Thoracic aorta (tissue), 2 donors: Measurements from ENCODE around the gene ERLEC1. TPM values are rescaled to one million over a fixed set of nuclear protein-coding genes. Genes with fewer than 3 reads are reported as not detected.

Experiments
- ATAC-seq: fragments of 150-250 bp; one replicate; pipeline ENCODE4 v1.8.0; 2017; ENCODE audit warnings: low read depth; ENCODE audit not compliant: insufficient number of reproducible peaks, low FRiP score
- DNase-seq: peaks from one replicate; pipeline ENCODE4 v3.0.0-alpha.2; 2020; ENCODE audit warnings: low spot score
- H3K27ac ChIP-seq, 2 donors: fragments of 200-600 bp; sonication (generic); 1 replicate in 1 of 2; 2 replicates in 1 of 2; pipeline ENCODE4 v1.5.1; 2016; ENCODE audit warnings: mild to moderate bottlenecking in 2 of 2, moderate library complexity in 2 of 2
- H3K27me3 ChIP-seq: fragments of 200-600 bp; sonication (generic); replicated peaks from 2 replicates; pipeline ENCODE4 v1.6.0; 2016; ENCODE audit warnings: mild to moderate bottlenecking; ENCODE audit not compliant: insufficient read depth
- H3K36me3 ChIP-seq: fragments of 200-600 bp; sonication (generic); one replicate; pipeline ENCODE4 v1.5.1; 2016
- H3K4me1 ChIP-seq, 2 donors: fragments of 200-600 bp; sonication (generic); 1 replicate in 1 of 2; 2 replicates in 1 of 2; pipeline versions ENCODE4 v1.5.1 to v1.6.0; 2016; ENCODE audit warnings: low read depth in 2 of 2, mild to moderate bottlenecking in 1 of 2; ENCODE audit not compliant: control insufficient read depth in 1 of 2
- H3K4me3 ChIP-seq: fragments of 200-600 bp; sonication (generic); 2 replicates; pipeline ENCODE4 v1.5.1; 2016; ENCODE audit warnings: mild to moderate bottlenecking
- H3K9me3 ChIP-seq: fragments of 200-600 bp; sonication (generic); 2 replicates; pipeline ENCODE4 v1.5.1; 2016
- total RNA-seq, 2 donors: library from RNA; depleted of rRNA; stranded (reverse); fragments of >200 nt; gene quantifications; one replicate each; pipeline versions ENCODE4 v1.1.0 to v1.2.3, GENCODE V29; 2016
- TF ChIP-seq, protein P1 (sequence below): fragments of 200-600 bp; sonication (generic); IDR thresholded peaks from one replicate; pipeline ENCODE4 v1.5.1; 2019; ENCODE audit warnings: antibody characterized with exemption

ERLEC1 gene
- total RNA-seq, 2 donors from 2014 or later, result 50.3 to 88.5 TPM

DNA sequence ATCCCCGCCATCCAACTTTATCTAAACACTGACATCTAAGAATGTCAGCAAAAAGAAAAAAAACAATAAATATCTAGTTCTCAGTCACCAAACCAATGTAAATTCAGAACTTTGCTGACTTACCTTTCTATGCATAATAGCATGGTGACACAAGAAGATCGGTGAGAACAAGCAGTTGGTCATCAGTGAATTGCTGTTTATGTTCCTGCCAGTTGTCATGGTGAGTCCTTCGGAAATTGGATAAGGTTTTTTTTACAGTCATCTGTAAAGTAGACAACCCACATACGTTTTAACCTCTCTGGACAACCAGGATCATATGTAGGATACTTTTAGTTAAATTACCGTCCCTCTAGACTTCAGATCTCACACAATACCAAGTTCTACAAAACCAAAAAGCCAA, 79.1 kb downstream of the ERLEC1 start:
- Histone ChIP-seq H3K27me3 (no peaks in the 10 kb centered on the region), H3K4me1 (no peaks in the 10 kb centered on the region), H3K4me3 (no peak overlapping the region), H3K9me3 (no peaks in the 10 kb centered on the region), H3K36me3 (peaks cover 30% of the 10 kb centered on the region), H3K27ac (no peak overlapping the region)
- no peak for ATAC-seq
- TF ChIP-seq, protein P1, sequence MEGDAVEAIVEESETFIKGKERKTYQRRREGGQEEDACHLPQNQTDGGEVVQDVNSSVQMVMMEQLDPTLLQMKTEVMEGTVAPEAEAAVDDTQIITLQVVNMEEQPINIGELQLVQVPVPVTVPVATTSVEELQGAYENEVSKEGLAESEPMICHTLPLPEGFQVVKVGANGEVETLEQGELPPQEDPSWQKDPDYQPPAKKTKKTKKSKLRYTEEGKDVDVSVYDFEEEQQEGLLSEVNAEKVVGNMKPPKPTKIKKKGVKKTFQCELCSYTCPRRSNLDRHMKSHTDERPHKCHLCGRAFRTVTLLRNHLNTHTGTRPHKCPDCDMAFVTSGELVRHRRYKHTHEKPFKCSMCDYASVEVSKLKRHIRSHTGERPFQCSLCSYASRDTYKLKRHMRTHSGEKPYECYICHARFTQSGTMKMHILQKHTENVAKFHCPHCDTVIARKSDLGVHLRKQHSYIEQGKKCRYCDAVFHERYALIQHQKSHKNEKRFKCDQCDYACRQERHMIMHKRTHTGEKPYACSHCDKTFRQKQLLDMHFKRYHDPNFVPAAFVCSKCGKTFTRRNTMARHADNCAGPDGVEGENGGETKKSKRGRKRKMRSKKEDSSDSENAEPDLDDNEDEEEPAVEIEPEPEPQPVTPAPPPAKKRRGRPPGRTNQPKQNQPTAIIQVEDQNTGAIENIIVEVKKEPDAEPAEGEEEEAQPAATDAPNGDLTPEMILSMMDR, result no peak
- DNase-seq, result no peak

DNA sequence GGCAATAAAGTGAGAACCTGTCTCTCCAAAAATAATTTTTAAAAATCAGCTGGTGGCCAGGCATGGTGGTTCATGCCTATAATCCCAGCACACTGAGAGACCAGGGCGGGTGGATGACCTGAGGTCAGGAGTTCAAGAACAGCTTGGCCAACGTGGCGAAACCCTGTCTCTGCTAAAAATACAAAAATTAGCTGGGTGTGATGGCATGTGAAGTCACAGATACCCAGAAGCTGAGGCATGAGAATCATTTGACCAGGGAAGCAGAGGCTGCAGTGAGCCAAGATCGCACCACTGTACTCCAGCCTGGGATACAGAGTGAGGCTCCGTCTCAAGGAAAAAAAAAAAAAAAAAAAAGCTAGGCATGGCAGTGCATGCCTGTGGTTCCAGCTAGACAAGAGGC, 80.3 kb downstream of the ERLEC1 start:
- no peaks in the 10 kb centered on the region for H3K4me1 ChIP-seq
- TF ChIP-seq, protein P1, result no peak
- H3K9me3 ChIP-seq, result no peaks in the 10 kb centered on the region
- ATAC-seq (no peak), DNase-seq (no peak)
- H3K27ac ChIP-seq, result no peak overlapping the region
- H3K36me3 ChIP-seq, result peaks cover 32% of the 10 kb centered on the region
- H3K27me3 ChIP-seq, result no peaks in the 10 kb centered on the region
- H3K4me3 ChIP-seq, result no peak overlapping the region

DNA sequence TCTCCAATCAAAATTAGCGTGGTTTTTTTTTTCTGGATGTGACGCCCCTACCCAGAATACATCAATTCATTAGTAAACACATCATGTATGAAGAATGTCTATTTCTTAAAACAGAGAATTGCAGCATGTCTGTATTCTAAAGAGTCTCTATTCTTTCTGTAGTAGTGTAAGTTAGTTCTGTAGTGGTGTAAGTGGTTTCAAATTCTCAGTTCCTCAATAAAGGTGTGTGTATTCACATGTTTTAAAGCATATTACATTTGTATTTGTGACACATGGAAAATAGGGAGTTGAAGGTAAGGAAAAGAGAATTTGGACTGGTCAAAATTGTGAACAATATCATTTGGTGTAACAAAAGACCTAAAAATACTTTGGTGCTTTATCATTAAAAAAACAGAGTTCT, 80.9 kb downstream of the ERLEC1 start:
- TF ChIP-seq, protein P1, result no peak
- no peaks in the 10 kb centered on the region for H3K9me3 ChIP-seq
- DNase-seq (no peak), ATAC-seq (no peak)
- H3K4me1 ChIP-seq, result no peaks in the 10 kb centered on the region
- H3K27ac ChIP-seq, result no peak overlapping the region
- no peak overlapping the region for H3K4me3 ChIP-seq
- H3K27me3 ChIP-seq, result no peaks in the 10 kb centered on the region
- H3K36me3 ChIP-seq, result peaks cover 32% of the 10 kb centered on the region

Other genes with a start within 250 kb of the ERLEC1 start
- gene CHAC2, start 19.2 kb upstream of the ERLEC1 start, total RNA-seq, result 1 to 10 TPM; 1.5 to 1.8 TPM
- 10 to 100 TPM; 13.3 to 24.1 TPM for gene ASB3, start 91 bp upstream of the ERLEC1 start, total RNA-seq
- gene GPR75, start 72.9 kb downstream of the ERLEC1 start, total RNA-seq, result 1 to 10 TPM in 1 of 2 donors, under 1 TPM in 1; 0.54 to 6.7 TPM
- gene PSME4, start 183.9 kb downstream of the ERLEC1 start, total RNA-seq, result 10 to 100 TPM; 50.1 to 56.0 TPM